ENCODE results near the gene TMEM91. TPM values are rescaled to one million over a fixed set of nuclear protein-coding genes. Genes with fewer than 3 reads are reported as not detected.
"Not testable (repeated sequence)": the region's sequence is repeated elsewhere in the genome, so short reads cannot be mapped to it uniquely, and the experiment has no call there.

Gene TMEM91
- 1 to 10 TPM; 2.2 to 3.0 TPM for total RNA-seq

DNA sequence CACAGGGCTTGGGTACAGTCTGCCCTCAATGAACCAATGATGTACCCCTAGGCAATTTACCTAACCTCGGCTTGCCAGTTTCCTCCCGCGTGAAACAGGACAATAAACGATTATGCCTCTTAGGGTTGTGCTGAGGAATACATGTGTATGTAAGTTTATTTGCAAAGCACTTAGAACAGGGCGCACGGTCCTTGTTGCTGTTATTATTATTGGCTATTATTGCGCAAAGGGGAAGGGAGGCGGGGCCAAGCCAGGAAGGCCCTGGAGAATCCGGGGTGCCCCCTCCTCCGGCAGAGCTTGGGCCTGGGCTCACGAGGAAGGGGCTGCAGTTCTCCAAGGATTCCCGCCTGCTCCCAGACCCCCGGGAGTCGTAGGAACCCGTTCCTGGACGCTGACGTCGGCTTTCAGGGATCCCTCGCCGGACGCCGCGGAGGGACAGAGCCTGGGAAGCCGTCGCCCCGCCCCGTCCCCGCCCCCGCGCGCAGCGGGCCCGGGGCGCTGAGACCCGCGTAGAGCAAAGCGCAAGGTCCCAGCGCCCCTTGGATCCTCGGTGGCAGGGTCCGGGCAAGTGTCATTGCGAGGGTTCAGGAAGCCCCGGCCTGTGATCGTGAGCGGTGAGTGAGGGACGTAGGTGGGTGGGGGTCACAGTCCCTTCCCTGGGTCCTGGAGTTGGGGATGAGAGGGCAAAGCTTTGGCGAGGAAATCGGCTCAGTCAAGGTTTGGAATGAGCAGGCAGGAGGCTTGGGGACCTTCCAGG is at the start of gene TMEM91:
Gene TMEM91, plus strand, starts transcription at position 293 of the 757 bp plus-strand sequence. CDS start 1,777 bp downstream, outside the sequence.
- ChIA-PET POLR2A (interaction anchor here (0.7 kb wide), 1 partner anchor 10 kb away, joined by 3 read pairs; no protein-coding TSS in a partner anchor), CTCF (interaction anchor here (0.6 to 1.2 kb wide), 2 partner anchors 11 to 90 kb away, joined by 4 to 5 read pairs; no protein-coding TSS in a partner anchor)

- CTCF ChIA-PET, result interaction anchor here (1.1 to 3.4 kb wide), 4 partner anchors 18 to 123 kb away, joined by 4 to 22 read pairs (median 8); partner anchors contain the start of gene CCDC97
- POLR2A ChIA-PET, result interaction anchor here (0.5 to 3.9 kb wide), 9 partner anchors 10 to 1191 kb away, joined by 3 to 29 read pairs (median 6); partner anchors contain the start of genes B9D2 and HNRNPUL1
These were observed 49.2 kb upstream of the TMEM91 start for GRCh38 chr19:41327076-41327575.

GRCh38 chr19:41327576-41328156 is 48.7 kb upstream of the TMEM91 start:
- CTCF ChIA-PET, result interaction anchor here (1.1 to 3.4 kb wide), 4 partner anchors 19 to 123 kb away, joined by 4 to 22 read pairs (median 8); partner anchors contain the start of gene CCDC97
- POLR2A ChIA-PET, result interaction anchor here (0.5 to 3.9 kb wide), 9 partner anchors 10 to 1190 kb away, joined by 3 to 29 read pairs (median 4); partner anchors contain the start of genes B9D2 and HNRNPUL1

DNA sequence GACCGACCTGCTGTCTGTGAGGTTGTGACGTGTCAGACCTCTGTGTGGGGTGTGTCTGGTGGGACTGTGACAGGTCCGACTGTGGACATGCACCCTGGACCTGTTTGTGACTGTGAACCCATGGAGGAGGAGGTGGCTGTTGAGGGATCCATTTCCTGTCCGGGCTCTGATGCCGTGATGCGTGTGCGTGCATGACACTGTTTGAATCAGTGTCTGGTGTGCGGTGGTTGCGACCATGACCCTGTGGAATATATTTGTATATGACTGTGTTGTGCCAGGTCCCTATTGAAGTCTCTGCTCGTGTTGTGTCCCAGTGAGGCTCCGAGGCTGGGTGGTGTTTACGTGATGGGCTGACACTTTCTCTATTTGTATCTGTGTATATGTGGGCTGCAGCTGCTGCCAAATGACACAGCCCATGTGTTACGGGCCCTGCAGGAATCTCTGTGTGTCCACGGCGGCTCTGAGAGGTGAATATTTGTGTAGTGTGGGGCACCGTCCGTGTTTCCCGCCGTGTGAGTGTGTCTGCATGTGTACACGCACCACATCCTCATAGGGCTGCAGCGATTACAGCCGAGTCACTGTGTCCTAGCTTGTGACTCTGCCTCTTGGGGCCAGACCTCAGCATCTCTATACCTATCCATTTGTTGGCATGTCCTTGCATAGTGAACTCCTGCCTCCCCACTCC is 48.0 kb upstream of the TMEM91 start:
- ChIA-PET POLR2A (interaction anchor here (0.7 to 3.9 kb wide), 9 partner anchors 15 to 66 kb away, joined by 3 to 29 read pairs (median 4); partner anchors contain the start of genes B9D2 and HNRNPUL1), CTCF (interaction anchor here (0.5 to 3.4 kb wide), 5 partner anchors 19 to 840 kb away, joined by 3 to 22 read pairs (median 5); partner anchors contain the start of gene CCDC97)

- POLR2A ChIA-PET, result interaction anchor here (0.7 to 3.9 kb wide), 7 partner anchors 14 to 65 kb away, joined by 3 to 29 read pairs (median 3); no protein-coding TSS in a partner anchor
- CTCF ChIA-PET, result interaction anchor here (0.5 to 3.4 kb wide), 5 partner anchors 19 to 1137 kb away, joined by 3 to 22 read pairs (median 3); no protein-coding TSS in a partner anchor
These were observed 47.5 kb upstream of the TMEM91 start for GRCh38 chr19:41328842-41329225.

- POLR2A ChIA-PET, result interaction anchor here (0.6 kb wide), 2 partner anchors 16 to 28 kb away, joined by 3 to 7 read pairs; no protein-coding TSS in a partner anchor
- CTCF ChIA-PET, result no interaction called here
These were observed 45.9 kb upstream of the TMEM91 start for GRCh38 chr19:41330481-41330880.

GRCh38 chr19:41330946-41331678 is 45.2 kb upstream of the TMEM91 start:
- CTCF ChIA-PET, result interaction anchor here (0.6 kb wide), 1 partner anchor 105 kb away, joined by 3 read pairs; no protein-coding TSS in a partner anchor
- POLR2A ChIA-PET, result interaction anchor here (0.6 kb wide), 2 partner anchors 28 to 1813 kb away, joined by 3 to 4 read pairs; no protein-coding TSS in a partner anchor

- ChIA-PET POLR2A (no interaction called here), CTCF (no interaction called here)
These were observed 44.3 kb upstream of the TMEM91 start for GRCh38 chr19:41332000-41332399.

DNA sequence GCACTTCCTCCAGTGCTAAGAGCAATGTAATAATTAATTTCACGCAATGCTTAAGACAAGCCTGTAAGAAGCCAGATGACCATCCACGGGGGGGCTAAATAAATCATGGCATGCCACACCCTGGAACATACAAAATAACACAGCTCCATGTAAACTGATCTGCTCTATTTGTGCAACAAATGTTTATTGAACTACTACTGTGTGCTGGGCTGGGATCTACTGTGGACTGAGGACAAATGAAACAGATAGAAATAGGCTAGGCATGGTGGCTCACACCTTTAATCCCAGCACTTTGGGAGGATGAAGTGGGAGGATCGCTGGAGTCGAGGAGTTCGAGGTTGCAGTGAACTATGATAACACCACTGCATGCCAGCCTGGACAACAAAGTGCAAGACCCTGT is 43.9 kb upstream of the TMEM91 start:
- POLR2A ChIA-PET, result no interaction called here
- CTCF ChIA-PET, result interaction anchor here (0.6 kb wide), 1 partner anchor 16 kb away, joined by 3 read pairs; no protein-coding TSS in a partner anchor

GRCh38 chr19:41334793-41335192 is 41.5 kb upstream of the TMEM91 start:
- CTCF ChIA-PET, result interaction anchor here (0.9 kb wide), 1 partner anchor 236 kb away, joined by 3 read pairs; no protein-coding TSS in a partner anchor
- POLR2A ChIA-PET, result interaction anchor here (1.8 kb wide), 1 partner anchor 17 kb away, joined by 6 read pairs; no protein-coding TSS in a partner anchor

GRCh38 chr19:41335467-41335866 is 40.9 kb upstream of the TMEM91 start:
- CTCF ChIA-PET, result no interaction called here
- POLR2A ChIA-PET, result interaction anchor here (1.8 kb wide), 1 partner anchor 16 kb away, joined by 6 read pairs; no protein-coding TSS in a partner anchor

DNA sequence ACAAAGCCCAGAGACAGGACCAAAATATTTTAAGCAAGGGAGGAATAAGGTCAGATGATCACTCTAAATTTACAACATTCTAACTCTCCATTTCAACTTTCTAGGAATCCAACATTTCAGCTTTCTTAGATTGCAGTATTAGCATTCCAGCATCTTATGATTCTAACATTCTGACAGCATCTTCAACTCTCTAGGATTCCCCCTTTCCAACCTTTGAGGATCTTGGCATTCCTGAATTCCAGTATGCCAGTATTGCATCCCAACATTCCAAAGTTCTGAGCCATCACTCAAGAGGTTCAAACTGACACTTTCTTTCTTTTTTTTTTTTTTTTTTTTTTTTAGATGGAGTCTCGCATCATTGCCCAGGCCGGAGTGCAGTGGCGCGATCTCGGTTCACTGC is 36.4 kb upstream of the TMEM91 start:
- ChIA-PET POLR2A (no interaction called here), CTCF (no interaction called here)

DNA sequence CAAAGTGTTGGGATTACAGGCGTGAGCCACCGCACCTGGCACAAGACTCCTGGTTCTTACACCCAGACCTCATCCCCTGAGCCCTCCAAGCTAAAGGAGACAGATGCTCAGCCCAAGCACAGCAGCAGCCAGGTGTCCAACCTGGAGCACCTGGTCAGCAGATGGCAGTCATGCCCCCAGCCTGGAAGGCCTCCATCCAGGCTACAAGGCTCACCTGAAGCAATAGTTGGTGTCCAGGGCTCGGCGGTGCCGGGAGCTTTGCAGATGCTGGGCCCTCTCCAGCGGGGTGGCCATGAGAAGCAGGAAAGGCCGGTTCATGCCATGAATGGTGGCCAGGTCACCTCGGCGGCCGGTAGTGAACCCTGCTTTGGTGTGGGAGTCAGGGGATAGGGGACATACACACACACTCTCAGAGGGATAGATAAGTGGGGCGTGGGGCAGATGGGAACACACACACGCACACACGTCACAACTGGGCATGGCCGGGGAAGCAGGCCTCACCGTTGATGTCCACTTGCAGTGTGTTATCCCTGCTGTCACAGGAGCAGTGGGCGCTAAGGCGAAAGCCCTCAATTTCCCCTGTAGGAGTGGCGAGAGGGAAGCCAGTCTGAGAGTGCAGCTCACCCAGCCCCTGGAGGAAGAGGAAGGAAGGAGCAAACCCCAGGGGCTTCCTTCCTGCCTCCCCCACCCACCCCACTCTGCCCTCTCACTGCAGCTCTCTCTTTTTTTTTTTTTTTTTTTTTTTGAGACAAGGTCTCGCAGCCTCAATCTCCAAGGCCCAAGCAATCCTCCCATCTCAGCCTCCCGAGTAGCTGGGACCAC is 34.5 kb upstream of the TMEM91 start:
- CTCF ChIA-PET, result interaction anchor here (0.7 to 1.2 kb wide), 4 partner anchors 11 to 520 kb away, joined by 3 read pairs; no protein-coding TSS in a partner anchor
- POLR2A ChIA-PET, result interaction anchor here (0.6 kb wide), 1 partner anchor 12 kb away, joined by 4 read pairs; no protein-coding TSS in a partner anchor

GRCh38 chr19:41344162-41344561 is 32.2 kb upstream of the TMEM91 start:
- ChIA-PET POLR2A (no interaction called here), CTCF (interaction anchor here (0.7 kb wide), 1 partner anchor 17 kb away, joined by 3 read pairs; no protein-coding TSS in a partner anchor)

GRCh38 chr19:41346916-41347315 is 29.4 kb upstream of the TMEM91 start:
- POLR2A ChIA-PET, result interaction anchor here (0.6 kb wide), 1 partner anchor 11 kb away, joined by 7 read pairs; no protein-coding TSS in a partner anchor
- CTCF ChIA-PET, result not testable (repeated sequence)

DNA sequence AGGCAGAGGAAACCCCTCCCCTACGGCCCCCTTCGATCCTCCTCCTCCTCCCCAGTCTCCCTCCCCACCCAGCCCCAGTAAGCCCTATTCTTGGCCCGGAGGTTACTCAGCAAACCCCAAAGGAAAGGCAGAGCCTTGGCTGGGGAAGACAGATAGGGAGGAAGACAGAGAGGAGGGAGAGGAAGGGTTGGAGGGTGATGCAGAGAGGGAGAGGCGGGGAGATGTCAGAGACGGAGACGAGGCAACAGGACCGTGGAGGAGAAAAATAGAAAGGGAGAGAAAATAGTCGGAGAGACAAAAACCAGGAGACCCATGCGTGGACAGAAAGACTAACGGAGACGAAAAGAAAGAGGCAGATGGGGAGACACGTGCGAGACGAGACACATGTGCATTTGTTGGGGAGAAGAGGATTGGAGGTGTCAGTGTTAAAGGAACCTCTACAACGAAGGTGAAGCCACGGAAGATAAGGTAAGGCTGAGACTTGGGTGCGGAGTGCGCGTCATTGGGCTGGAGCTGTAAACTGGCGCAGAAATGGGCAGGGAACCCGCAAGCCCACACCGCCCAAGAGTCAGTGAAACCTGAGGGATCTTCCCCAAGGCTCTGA is 25.5 kb upstream of the TMEM91 start:
- POLR2A ChIA-PET, result interaction anchor here (0.6 to 3.2 kb wide), 11 partner anchors 12 to 198 kb away, joined by 3 to 31 read pairs (median 6); partner anchors contain the start of genes B9D2, CCDC97 and HNRNPUL1
- CTCF ChIA-PET, result interaction anchor here (0.6 to 3.0 kb wide), 8 partner anchors 10 to 98 kb away, joined by 3 to 22 read pairs (median 10); partner anchors contain the start of genes B9D2 and HNRNPUL1
